ENCODE results near the gene KRT75.

DNA sequence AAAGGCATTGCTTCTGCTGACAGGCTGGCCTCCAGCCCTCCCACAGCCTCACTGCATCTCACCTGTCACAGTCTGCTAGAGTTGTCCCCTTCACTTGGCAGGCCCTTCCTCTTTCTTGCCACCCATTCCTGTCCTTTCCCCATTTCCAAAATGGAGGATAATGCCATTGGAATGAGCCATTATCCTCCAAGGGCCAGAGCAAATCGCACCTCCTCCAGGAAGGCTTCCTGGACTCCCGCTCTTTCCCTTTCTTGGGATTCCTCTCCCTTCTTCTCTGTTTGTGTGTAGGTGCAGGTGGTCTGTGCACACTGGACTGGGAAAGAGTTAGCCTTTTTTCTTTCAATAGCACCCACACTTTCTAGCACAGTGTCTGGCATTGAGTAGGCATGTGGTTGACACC lies 31.8 kb downstream of the KRT75 start:
- TF ChIP-seq, protein P1, sequence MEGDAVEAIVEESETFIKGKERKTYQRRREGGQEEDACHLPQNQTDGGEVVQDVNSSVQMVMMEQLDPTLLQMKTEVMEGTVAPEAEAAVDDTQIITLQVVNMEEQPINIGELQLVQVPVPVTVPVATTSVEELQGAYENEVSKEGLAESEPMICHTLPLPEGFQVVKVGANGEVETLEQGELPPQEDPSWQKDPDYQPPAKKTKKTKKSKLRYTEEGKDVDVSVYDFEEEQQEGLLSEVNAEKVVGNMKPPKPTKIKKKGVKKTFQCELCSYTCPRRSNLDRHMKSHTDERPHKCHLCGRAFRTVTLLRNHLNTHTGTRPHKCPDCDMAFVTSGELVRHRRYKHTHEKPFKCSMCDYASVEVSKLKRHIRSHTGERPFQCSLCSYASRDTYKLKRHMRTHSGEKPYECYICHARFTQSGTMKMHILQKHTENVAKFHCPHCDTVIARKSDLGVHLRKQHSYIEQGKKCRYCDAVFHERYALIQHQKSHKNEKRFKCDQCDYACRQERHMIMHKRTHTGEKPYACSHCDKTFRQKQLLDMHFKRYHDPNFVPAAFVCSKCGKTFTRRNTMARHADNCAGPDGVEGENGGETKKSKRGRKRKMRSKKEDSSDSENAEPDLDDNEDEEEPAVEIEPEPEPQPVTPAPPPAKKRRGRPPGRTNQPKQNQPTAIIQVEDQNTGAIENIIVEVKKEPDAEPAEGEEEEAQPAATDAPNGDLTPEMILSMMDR (IDR thresholded peaks at IDR 0.05): no peak
- TF ChIP-seq EP300 (IDR thresholded peaks at IDR 0.05): no peak
- no peak for TF ChIP-seq POLR2A (IDR thresholded peaks at IDR 0.05)
- TF ChIP-seq POLR2AphosphoS5 (IDR thresholded peaks at IDR 0.05): no peak
